Kasumi-1 (cell line): ENCODE results near the gene PPFIA1.

Experiments used
- DNase-seq, 2 experiments: peaks; one replicate each; lab custom pipeline; 2025; lab: John Stamatoyannopoulos, UW

The PPFIA1 gene

GRCh38 chr11:70297341-70297740, 26.9 kb downstream of the PPFIA1 start:
- DNase-seq, result no peak

GRCh38 chr11:70298243-70298915, 27.9 kb downstream of the PPFIA1 start:
- DNase-seq, result no peak

- DNase-seq, result no peak
Measured at GRCh38 chr11:70299636-70300035, 29.1 kb downstream of the PPFIA1 start.

- DNase-seq, result no peak
Measured at GRCh38 chr11:70301191-70301590, 30.7 kb downstream of the PPFIA1 start.

GRCh38 chr11:70301721-70302418, 31.4 kb downstream of the PPFIA1 start:
- no peak for DNase-seq

- no peak for DNase-seq
Measured at GRCh38 chr11:70302419-70302752, 31.9 kb downstream of the PPFIA1 start.

- no peak for DNase-seq
Measured at GRCh38 chr11:70303070-70303469, 32.6 kb downstream of the PPFIA1 start.

GRCh38 chr11:70304208-70304603, 33.7 kb downstream of the PPFIA1 start:
- DNase-seq, result no peak

- no peak for DNase-seq
Measured at GRCh38 chr11:70305501-70305900, 35.0 kb downstream of the PPFIA1 start.

GRCh38 chr11:70306586-70307033, 36.1 kb downstream of the PPFIA1 start:
- no peak for DNase-seq

GRCh38 chr11:70307176-70307575, 36.7 kb downstream of the PPFIA1 start:
- no peak for DNase-seq

- no peak for DNase-seq
Measured at GRCh38 chr11:70311616-70312015, 41.1 kb downstream of the PPFIA1 start.

- DNase-seq, result no peak
Measured at GRCh38 chr11:70312401-70313357, 42.2 kb downstream of the PPFIA1 start.

- peak; percentile 26 to 41 for DNase-seq
Measured at GRCh38 chr11:70313945-70314344, 43.5 kb downstream of the PPFIA1 start.

GRCh38 chr11:70314730-70315129, 44.2 kb downstream of the PPFIA1 start:
- peak; percentile 80 to 83 for DNase-seq

GRCh38 chr11:70315716-70316115, 45.2 kb downstream of the PPFIA1 start:
- DNase-seq, result peak; percentile 68 to 82

- DNase-seq, result no peak
Measured at GRCh38 chr11:70317581-70318305, 47.3 kb downstream of the PPFIA1 start.

GRCh38 chr11:70319396-70320076, 49.0 kb downstream of the PPFIA1 start:
- DNase-seq, result no peak

- no peak for DNase-seq
Measured at GRCh38 chr11:70322666-70323065, 52.2 kb downstream of the PPFIA1 start.

GRCh38 chr11:70323806-70324205, 53.3 kb downstream of the PPFIA1 start:
- no peak for DNase-seq

GRCh38 chr11:70324376-70325115, 54.1 kb downstream of the PPFIA1 start:
- DNase-seq, result no peak
